ENCODE results near the gene ABHD15. TPM values are rescaled to one million over a fixed set of nuclear protein-coding genes. Genes with fewer than 3 reads are reported as not detected.
"Not testable (repeated sequence)": the region's sequence is repeated elsewhere in the genome, so short reads cannot be mapped to it uniquely, and the experiment has no call there.

Gene ABHD15
- total RNA-seq, 4 donors from 2014 or later: 5.4 to 12.6 (median 11.1) TPM

DNA sequence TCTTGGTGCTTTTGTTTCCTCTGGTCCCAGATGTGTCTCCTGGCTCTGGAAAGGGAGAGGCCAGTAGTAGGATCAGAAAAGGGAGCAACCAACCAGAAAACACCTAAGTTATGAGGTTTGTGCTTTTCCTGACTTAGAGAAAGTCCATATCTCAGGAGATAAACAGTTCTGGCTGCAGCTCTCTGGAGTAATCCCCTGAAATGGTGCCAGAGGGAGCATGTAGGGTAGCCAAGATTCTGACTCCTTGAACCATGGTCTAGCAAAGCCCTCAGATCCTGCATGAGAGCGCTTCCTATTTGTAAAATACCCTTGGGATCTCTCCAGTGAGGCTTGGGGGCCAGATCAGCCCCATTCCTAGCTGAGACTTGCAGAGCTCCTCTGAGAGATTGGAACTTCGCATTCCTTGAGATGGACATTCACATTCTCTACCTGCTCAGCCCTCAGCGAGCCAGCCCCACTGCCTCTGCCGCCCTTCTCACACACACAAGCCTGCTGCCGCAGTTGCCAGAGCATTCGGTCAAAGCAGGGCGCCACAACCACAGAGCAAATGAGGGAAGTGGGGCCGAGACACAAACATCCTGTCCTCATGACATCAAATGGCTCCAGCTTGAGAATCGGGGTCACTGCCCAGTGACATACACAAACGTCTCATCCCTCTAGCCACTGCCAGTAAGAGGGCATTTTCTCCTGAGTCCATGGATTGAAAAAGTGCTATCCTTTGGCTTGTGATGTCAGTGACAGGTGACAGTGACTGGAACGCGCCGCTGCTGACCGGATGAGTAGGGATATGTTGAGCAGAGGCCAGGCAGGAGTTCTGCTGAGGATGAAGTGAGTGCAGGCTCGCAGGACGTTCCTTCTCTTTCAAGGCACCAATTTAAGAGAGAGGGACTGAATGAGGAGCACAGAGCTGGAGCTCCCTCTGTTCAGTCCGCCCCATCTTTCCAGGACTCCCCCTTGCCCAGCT is 5.0 kb downstream of the ABHD15 start:
- no peak for TF ChIP-seq POLR2AphosphoS5 (IDR thresholded peaks at IDR 0.05)
- no peak for TF ChIP-seq EP300 (IDR thresholded peaks at IDR 0.05)
- TF ChIP-seq POLR2A (IDR thresholded peaks at IDR 0.05): no peak
- TF ChIP-seq, protein P1, sequence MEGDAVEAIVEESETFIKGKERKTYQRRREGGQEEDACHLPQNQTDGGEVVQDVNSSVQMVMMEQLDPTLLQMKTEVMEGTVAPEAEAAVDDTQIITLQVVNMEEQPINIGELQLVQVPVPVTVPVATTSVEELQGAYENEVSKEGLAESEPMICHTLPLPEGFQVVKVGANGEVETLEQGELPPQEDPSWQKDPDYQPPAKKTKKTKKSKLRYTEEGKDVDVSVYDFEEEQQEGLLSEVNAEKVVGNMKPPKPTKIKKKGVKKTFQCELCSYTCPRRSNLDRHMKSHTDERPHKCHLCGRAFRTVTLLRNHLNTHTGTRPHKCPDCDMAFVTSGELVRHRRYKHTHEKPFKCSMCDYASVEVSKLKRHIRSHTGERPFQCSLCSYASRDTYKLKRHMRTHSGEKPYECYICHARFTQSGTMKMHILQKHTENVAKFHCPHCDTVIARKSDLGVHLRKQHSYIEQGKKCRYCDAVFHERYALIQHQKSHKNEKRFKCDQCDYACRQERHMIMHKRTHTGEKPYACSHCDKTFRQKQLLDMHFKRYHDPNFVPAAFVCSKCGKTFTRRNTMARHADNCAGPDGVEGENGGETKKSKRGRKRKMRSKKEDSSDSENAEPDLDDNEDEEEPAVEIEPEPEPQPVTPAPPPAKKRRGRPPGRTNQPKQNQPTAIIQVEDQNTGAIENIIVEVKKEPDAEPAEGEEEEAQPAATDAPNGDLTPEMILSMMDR (IDR thresholded peaks at IDR 0.05): no peak
- peak overlapping the region in 1 of 4 donors; percentile 9 for H3K27ac ChIP-seq
- H3K4me1 ChIP-seq: peaks cover 0 to 47% (median 5%) of the 10 kb centered on the region in 3 donors
- WGBS, 2 donors (ENCODE audit: low coverage in 1 of 2): 87 to 100% methylated on average over 1 to 14 of the region's 17 CpGs
- ATAC-seq: no peak
- no peaks in the 10 kb centered on the region for H3K27me3 ChIP-seq
- no peak overlapping the region for H3K4me3 ChIP-seq
- peaks cover 0 to 15% of the 10 kb centered on the region in 2 donors for H3K36me3 ChIP-seq
- H3K9me3 ChIP-seq: no peaks in the 10 kb centered on the region

DNA sequence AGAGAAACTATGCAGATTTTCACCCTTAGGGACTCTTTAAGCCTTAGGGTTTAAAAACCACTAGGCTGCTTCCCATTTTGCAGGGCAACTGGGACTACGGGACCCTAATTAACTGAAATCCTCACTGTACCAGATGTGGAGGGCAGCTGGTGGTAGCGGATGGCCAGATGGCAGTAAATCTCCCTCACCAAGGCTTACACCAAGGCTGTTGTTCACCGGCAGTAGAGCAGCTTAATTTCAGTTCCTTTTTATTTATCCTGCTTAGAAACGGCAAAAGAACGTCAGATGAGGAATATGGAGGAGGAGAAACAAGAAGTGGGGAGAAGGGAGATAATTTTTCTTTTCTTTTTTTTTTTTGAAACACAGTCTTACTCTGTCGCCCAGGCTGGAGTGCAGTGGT is 6.5 kb downstream of the ABHD15 start:
- peaks cover 0 to 15% of the 10 kb centered on the region in 2 donors for H3K36me3 ChIP-seq
- no peak overlapping the region for H3K27ac ChIP-seq
- peaks cover 0 to 32% (median 5%) of the 10 kb centered on the region in 3 donors for H3K4me1 ChIP-seq
- no peak for ATAC-seq
- no peak for TF ChIP-seq POLR2AphosphoS5 (IDR thresholded peaks at IDR 0.05)
- TF ChIP-seq, protein P1 (IDR thresholded peaks at IDR 0.05): no peak
- TF ChIP-seq EP300 (IDR thresholded peaks at IDR 0.05): no peak
- TF ChIP-seq POLR2A (IDR thresholded peaks at IDR 0.05): no peak
- H3K4me3 ChIP-seq: no peak overlapping the region
- WGBS, 2 donors (ENCODE audit: low coverage in 1 of 2): 75 to 84% methylated on average over 2 to 5 of the region's 6 CpGs
- H3K9me3 ChIP-seq: no peaks in the 10 kb centered on the region
- H3K27me3 ChIP-seq: no peaks in the 10 kb centered on the region

GRCh38 chr17:29559640-29560039 is 7.2 kb downstream of the ABHD15 start:
- no peak overlapping the region for H3K4me3 ChIP-seq
- H3K27ac ChIP-seq: no peak overlapping the region
- H3K4me1 ChIP-seq: peaks cover 0 to 25% (median 5%) of the 10 kb centered on the region in 3 donors
- H3K9me3 ChIP-seq: no peaks in the 10 kb centered on the region
- TF ChIP-seq EP300 (IDR thresholded peaks at IDR 0.05) (no peak), POLR2AphosphoS5 (IDR thresholded peaks at IDR 0.05) (no peak), POLR2A (IDR thresholded peaks at IDR 0.05) (no peak)
- TF ChIP-seq, protein P1 (IDR thresholded peaks at IDR 0.05): no peak
- H3K36me3 ChIP-seq: peaks cover 0 to 15% of the 10 kb centered on the region in 2 donors
- no peak for ATAC-seq
- 94% methylated on average over 2 of the region's 2 CpGs; no CpG with 5 or more reads in 1 of the 2 donors for WGBS, 2 donors (ENCODE audit: low coverage in 1 of 2)
- no peaks in the 10 kb centered on the region for H3K27me3 ChIP-seq

- H3K27me3 ChIP-seq, ATAC-seq, H3K9me3 ChIP-seq, H3K27ac ChIP-seq, H3K4me3 ChIP-seq: not testable (repeated sequence)
- Histone ChIP-seq H3K4me1 (peaks cover 0 to 15% (median 5%) of the 10 kb centered on the region in 3 donors), H3K36me3 (peaks cover 0 to 15% of the 10 kb centered on the region in 2 donors)
- WGBS, 2 donors (ENCODE audit: low coverage in 1 of 2): 83 to 100% methylated on average over 1 to 3 of the region's 5 CpGs
Measured at GRCh38 chr17:29558139-29558538, 8.7 kb downstream of the ABHD15 start.

DNA sequence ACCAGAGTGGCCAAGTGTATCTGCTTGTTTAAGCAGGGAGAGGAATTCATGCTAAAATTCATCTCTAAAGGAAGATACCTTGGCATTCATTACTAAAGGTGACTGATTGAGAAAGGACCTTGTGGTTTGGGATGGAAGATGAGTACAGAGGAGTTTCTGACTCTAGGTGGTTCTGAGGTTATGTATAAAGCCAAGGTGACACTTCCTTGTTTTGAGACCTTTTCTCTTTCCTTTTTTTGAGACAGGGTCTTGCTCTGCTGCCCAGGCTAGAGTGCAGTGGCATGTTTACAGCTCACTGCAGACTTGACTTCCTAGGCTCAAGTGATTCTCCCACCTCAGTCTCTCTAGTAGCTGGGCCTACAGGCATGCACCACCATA is 9.1 kb downstream of the ABHD15 start:
- no peaks in the 10 kb centered on the region for H3K27me3 ChIP-seq
- TF ChIP-seq, protein P1 (IDR thresholded peaks at IDR 0.05): no peak
- TF ChIP-seq POLR2A (IDR thresholded peaks at IDR 0.05): no peak
- TF ChIP-seq EP300 (IDR thresholded peaks at IDR 0.05): no peak
- no peak for TF ChIP-seq POLR2AphosphoS5 (IDR thresholded peaks at IDR 0.05)
- H3K4me3 ChIP-seq: no peak overlapping the region
- H3K36me3 ChIP-seq: peaks cover 0 to 12% of the 10 kb centered on the region in 2 donors
- H3K9me3 ChIP-seq: no peaks in the 10 kb centered on the region
- H3K27ac ChIP-seq: no peak overlapping the region
- peaks cover 0 to 15% (median 5%) of the 10 kb centered on the region in 3 donors for H3K4me1 ChIP-seq
- no peak for ATAC-seq
